Effector CD8-positive, alpha-beta T cell (primary cell): ENCODE measurements around the gene HBM.
"Not testable (repeated sequence)": the region's sequence is repeated elsewhere in the genome, so short reads cannot be mapped to it uniquely, and the experiment has no call there.

Experiments used
- DNase-seq: peaks from one replicate; lab custom pipeline; 2025; lab: John Stamatoyannopoulos, UW

The HBM gene

GRCh38 chr16:146646-147045, 19.1 kb upstream of the HBM start:
- no peak for DNase-seq

GRCh38 chr16:149024-149660, 16.6 kb upstream of the HBM start:
- DNase-seq: no peak

- DNase-seq: no peak
These were observed 13.3 kb upstream of the HBM start, which contains the start of gene HBZ for GRCh38 chr16:152141-153128. TSS of gene HBZ (plus strand) at chr16:152644. CDS start at chr16:152910, 266 bp downstream.

- not testable (repeated sequence) for DNase-seq
These were observed 12.7 kb upstream of the HBM start for GRCh38 chr16:153129-153521.

- not testable (repeated sequence) for DNase-seq
These were observed 12.1 kb upstream of the HBM start for GRCh38 chr16:153550-154216.

GRCh38 chr16:154217-155030, 11.4 kb upstream of the HBM start:
- no peak for DNase-seq

DNA sequence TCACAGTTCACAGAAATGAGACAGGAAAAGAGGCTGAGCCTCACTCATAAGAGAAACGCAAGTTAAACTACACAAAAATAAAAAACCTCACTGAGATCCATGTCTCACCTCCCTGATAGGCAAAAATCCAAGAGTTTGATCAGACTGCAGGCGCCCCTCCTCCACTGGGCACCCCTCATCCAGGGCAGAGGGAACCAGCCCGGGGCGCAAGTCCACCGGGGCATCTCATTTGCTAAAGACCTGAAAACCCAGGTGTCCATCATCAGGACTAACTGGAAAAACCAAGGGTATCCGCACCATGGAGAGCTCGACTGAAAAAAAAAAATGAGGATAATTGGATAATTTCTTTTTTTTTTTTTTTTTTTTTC, 10.8 kb upstream of the HBM start:
- no peak for DNase-seq

DNA sequence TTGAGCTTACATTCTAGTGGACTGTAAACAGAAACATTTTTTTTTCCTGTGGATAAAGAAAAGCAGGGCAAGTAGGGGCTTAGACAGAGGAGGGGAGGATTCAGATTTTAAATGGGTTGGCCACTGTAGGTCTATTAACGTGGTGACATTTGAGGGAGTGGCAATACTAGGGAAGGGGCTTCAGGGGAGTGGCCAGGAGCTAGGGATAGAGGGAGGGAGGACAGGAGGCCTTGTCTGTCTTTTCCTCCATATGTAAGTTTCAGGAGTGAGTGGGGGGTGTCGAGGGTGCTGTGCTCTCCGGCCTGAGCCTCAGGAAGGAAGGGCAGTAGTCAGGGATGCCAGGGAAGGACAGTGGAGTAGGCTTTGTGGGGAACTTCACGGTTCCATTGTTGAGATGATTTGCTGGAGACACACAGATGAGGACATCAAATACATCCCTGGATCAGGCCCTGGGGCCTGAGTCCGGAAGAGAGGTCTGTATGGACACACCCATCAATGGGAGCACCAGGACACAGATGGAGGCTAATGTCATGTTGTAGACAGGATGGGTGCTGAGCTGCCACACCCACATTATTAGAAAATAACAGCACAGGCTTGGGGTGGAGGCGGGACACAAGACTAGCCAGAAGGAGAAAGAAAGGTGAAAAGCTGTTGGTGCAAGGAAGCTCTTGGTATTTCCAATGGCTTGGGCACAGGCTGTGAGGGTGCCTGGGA, 6.5 kb upstream of the HBM start:
- no peak for DNase-seq

DNA sequence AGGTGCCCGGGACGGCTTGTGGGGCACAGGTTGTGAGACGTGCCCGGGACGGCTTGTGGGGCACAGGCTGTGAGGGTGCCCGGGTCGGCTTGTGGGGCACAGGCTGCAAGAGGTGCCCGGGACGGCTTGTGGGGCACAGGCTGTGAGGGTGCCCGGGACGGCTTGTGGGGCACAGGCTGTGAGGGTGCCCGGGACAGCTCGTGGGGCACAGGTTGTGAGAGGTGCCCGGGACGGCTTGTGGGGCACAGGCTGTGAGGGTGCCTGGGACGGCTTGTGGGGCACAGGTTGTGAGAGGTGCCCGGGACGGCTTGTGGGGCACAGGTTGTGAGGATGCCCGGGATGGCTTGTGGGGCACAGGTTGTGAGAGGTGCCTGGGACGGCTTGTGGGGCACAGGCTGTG, 5.5 kb upstream of the HBM start:
- not testable (repeated sequence) for DNase-seq

- DNase-seq: no peak
These were observed 5.0 kb upstream of the HBM start for GRCh38 chr16:160691-161190.

DNA sequence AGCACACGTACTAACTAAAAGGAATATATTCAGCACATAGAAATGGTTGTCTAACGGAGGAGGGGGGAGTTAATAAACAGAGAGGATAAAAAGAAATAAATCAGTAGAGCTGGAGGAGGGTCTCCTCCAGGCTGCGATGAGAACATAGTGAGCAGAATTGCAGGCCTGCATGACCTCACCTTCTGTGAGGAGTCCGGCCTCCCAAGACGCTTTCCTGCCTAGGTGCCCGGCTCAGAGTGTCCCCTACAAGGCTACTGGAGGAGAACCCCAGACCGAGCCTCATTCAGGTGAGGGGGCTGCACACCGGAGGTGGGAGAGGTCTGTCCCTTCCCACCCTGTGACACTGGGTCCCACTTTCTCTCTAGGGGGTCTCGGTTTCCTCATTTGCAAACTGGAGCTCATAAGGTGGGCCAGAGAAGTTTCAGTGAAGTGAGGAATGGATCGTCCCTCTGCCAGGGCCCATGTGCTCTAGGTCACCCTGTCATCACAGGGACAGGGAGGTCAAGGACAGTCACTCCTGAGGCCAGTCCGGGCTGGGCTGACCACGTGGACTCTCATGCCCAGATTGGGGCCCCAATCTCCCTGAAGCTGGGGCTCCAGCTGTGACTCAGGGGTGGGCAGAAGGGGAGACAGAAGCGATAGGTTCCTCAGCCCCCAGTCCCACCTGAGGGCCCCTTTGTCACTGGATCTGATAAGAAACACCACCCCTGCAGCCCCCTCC, 3.3 kb upstream of the HBM start:
- DNase-seq: no peak

DNA sequence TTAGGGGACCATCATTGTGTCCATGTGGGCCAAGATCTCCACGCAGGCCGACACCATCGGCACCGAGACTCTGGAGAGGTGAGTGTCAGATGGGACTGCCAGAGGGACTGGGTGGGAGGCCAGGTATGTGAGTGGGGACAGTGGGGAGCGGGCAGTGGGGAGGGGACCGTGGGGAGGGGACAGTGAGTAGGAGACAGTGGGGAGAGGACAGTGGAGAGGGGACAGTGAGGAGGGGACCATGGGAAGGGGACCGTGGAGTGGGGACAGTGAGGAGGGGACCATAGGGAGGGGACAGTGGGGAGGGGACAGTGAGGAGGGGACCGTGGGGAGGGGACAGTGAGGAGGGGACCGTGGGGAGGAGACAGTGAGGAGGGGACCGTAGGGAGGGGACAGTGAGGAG, 2.6 kb upstream of the HBM start:
- not testable (repeated sequence) for DNase-seq

DNA sequence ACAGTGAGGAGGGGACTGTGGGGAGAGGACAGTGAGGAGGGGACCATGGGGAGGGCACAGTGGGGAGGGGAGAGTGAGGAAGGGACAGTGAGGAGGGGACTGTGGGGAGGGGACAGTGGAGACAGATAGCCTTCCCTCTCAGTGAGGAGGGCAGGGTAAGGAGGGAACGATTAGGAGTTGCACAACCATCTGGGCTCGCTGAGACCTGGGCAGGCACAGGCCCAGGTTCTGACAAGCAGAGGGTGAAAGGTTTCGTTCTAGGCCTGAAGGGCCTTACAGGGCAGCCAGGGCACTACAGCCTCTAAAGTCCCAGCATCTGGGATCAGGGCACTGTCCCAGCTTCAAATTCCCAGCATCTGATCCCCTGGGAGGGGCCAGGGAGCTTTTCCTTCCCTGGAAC, 2.1 kb upstream of the HBM start:
- DNase-seq: not testable (repeated sequence)

DNA sequence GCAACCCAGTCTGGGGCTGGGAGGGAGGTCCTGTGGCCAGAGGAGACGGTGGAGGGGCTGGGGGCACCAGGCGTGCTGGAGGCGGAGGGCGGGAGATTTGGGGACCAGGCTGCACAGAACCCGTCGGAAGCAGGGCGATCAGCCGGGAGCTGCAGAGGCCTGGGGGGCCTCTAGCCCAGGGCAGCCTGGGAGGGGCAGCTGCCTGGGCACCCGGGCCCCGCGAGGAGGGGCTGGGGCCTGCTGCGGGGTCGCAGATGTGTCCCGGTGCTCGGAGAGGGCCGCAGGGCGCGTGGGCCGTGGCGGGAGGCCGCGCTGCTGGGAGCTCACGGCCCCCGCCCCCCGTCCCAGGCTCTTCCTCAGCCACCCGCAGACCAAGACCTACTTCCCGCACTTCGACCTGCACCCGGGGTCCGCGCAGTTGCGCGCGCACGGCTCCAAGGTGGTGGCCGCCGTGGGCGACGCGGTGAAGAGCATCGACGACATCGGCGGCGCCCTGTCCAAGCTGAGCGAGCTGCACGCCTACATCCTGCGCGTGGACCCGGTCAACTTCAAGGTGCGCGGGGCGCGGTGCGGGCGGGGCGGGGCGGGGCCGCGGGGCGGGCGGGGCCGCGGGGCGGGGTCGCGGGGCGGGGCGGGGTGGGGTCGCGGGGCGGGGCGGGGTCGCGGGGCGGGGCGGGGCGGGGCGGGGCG, 1.5 kb upstream of the HBM start:
- DNase-seq: not testable (repeated sequence)

DNA sequence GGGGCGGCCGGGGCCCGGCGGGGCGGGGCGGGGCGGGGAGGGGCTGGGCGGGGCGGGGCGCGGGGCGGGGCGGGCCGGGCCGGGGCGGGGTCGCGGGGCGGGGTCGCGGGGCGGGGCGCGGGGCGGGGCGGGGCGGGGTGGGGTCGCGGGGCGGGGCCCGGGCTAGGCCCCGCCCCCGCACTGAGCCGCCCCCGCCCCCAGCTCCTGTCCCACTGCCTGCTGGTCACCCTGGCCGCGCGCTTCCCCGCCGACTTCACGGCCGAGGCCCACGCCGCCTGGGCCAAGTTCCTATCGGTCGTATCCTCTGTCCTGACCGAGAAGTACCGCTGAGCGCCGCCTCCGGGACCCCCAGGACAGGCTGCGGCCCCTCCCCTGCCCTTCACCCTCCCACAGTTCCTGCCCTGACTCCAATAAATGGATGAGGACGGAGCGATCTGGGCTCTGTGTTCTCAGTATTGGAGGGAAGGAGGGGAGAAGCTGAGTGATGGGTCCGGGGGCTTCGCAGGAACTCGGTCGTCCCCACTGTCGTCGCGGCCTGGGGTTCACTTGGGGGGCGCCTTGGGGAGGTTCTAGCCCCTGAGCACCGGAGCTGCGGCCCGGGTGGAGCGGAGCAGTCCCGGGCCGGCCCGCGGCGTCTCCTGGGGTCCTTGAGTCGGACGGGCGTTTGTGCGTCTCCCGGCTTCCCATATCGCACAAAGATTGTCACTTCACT, 795 bp upstream of the HBM start:
- DNase-seq: no peak

DNA sequence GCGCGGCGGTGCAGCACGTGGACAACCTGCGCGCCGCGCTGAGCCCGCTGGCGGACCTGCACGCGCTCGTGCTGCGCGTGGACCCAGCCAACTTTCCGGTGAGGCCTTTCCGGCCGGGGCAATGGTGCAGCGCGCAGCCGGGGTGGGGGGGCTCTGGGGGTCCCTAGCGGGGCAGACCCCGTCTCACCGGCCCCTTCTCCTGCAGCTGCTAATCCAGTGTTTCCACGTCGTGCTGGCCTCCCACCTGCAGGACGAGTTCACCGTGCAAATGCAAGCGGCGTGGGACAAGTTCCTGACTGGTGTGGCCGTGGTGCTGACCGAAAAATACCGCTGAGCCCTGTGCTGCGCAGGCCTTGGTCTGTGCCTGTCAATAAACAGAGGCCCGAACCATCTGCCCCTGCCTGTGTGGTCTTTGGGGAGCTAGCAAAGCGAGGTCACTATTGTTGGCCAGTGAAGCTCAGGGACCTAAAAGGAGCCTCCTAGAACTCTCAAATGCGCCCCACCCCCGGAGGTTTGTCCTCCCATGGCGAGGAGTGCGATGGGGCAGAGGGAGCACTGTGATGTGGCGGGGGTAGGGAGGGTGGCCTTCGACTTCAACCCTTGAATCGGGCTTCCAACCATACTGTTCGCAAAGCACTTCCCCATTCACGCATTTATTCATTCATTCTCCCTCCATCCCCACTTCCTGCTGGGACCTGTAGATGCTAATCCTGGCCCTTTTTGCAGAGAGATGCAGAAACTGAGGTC, 770 bp downstream of the HBM start:
- no peak for DNase-seq

- no peak for DNase-seq
These were observed 1.4 kb downstream of the HBM start for GRCh38 chr16:167122-167690.

DNA sequence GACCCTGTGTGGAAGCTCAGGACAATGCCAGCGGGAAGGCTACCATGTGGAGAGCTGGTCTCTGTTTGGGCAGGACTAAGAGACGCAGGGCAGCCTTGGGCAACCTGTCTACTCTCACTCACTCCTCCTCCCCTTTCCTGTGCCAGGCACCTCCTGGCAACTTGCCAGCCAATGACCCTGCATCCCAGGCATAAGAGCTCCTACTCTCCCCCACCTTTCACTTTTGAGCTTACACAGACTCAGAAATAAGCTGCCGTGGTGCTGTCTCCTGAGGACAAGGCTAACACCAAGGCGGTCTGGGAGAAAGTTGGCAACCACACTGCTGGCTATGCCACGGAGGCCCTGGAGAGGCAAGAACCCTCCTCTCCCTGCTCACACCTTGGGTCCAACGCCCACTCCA, 2.6 kb downstream of the HBM start:
- DNase-seq: no peak
